K562 (cell line): ENCODE measurements around the gene HNRNPDL.

Source experiments
- CTCF ChIP-seq, 3 experiments: IDR thresholded peaks in 2 of 3; conservative IDR thresholded peaks in 1 of 3; 2 replicates each; pipeline ENCODE4 v1.5.1; 2011 to 2012; ENCODE audit warnings: low read length in 3 of 3, mild to moderate bottlenecking in 3 of 3, control low read depth in 2 of 3, improper control_type of control experiment in 1 of 3, inconsistent platforms in 1 of 3, low read depth in 1 of 3, mixed read lengths in 1 of 3, moderate library complexity in 1 of 3; ENCODE audit not compliant: insufficient read depth in 2 of 3
- DNMT1 ChIP-seq: fragments of 450-650 bp; IDR thresholded peaks from 2 replicates; pipeline ENCODE4 v1.6.1; 2016; ENCODE audit warnings: antibody characterized with exemption, mild to moderate bottlenecking
- EGR1 ChIP-seq: fragments of 450-650 bp; conservative IDR thresholded peaks from 2 replicates; pipeline ENCODE4 v1.6.1; 2017; ENCODE audit warnings: mild to moderate bottlenecking
- EZH2 ChIP-seq: IDR thresholded peaks from 2 replicates; pipeline ENCODE4 v1.6.1; 2012; ENCODE audit warnings: low read depth, mild to moderate bottlenecking, inconsistent platforms, low read length, borderline replicate concordance
- FOXM1 ChIP-seq, 2 experiments: fragments of 450-650 bp in 1 of 2; sonication (generic) in 1 of 2; formaldehyde crosslinking in 1 of 2; IDR thresholded peaks; 2 replicates each; pipeline versions ENCODE4 v1.6.1 to v1.9.0; 2017 to 2022; ENCODE audit warnings: low read depth in 2 of 2, mild to moderate bottlenecking in 2 of 2, missing genetic modification reagents in 1 of 2, moderate library complexity in 1 of 2
- GATAD2A ChIP-seq: fragments of 450-650 bp; IDR thresholded peaks from 2 replicates; pipeline ENCODE4 v1.6.1; 2017
- HNRNPK ChIP-seq: fragments of 200-400 bp; formaldehyde crosslinking; IDR thresholded peaks from one replicate; pipeline ENCODE4 v1.6.1; 2018; ENCODE audit warnings: mild to moderate bottlenecking, low read depth, low read length; ENCODE audit not compliant: poor library complexity, severe bottlenecking
- MAFF ChIP-seq: IDR thresholded peaks from 2 replicates; pipeline ENCODE4 v1.6.1; 2012; ENCODE audit warnings: low read length, improper control_type of control experiment
- NCOR1 ChIP-seq: fragments of 450-650 bp; IDR thresholded peaks from 2 replicates; pipeline ENCODE4 v1.6.1; 2016; ENCODE audit warnings: mild to moderate bottlenecking, moderate library complexity
- RBFOX2 ChIP-seq: fragments of 200-400 bp; formaldehyde crosslinking; IDR thresholded peaks from 2 replicates; pipeline ENCODE4 v1.6.1; 2017; ENCODE audit warnings: low read depth, mild to moderate bottlenecking, low read length, moderate library complexity
- TFAP4 ChIP-seq: sonication (generic); formaldehyde crosslinking; IDR thresholded peaks from 2 replicates; pipeline ENCODE4 v1.8.0; 2022; ENCODE audit warnings: missing genetic modification reagents, mild to moderate bottlenecking, moderate library complexity, borderline replicate concordance
- ZNF511 ChIP-seq: sonication (generic); formaldehyde crosslinking; IDR thresholded peaks from 2 replicates; pipeline ENCODE4 v1.8.0; 2022; ENCODE audit warnings: mild to moderate bottlenecking, missing genetic modification reagents

- no peak for TF ChIP-seq EZH2
- no peak for TF ChIP-seq FOXM1 (IDR thresholded peaks at IDR 0.05; ENCODE audit: low read depth)
- no peak for TF ChIP-seq FOXM1 (CRISPR knock-in tag; IDR thresholded peaks at IDR 0.05; ENCODE audit: low read depth)
- no peak for TF ChIP-seq TFAP4 (CRISPR knock-in tag)
- TF ChIP-seq CTCF (IDR thresholded peaks at IDR 0.05 in 2 of 3, conservative IDR thresholded peaks at IDR 0.05 in 1 of 3; ENCODE audit: insufficient read depth in 2 of 3, low read depth in 1 of 3, low read length in 3 of 3): no peak
- no peak for TF ChIP-seq NCOR1
- TF ChIP-seq MAFF: no peak
- no peak for TF ChIP-seq EGR1
- no peak for TF ChIP-seq ZNF511 (CRISPR knock-in tag)
- TF ChIP-seq GATAD2A: no peak
- TF ChIP-seq DNMT1: no peak
- no peak for TF ChIP-seq HNRNPK
- TF ChIP-seq RBFOX2: no peak
Observed at GRCh38 chr4:82439088-82439487, 8.8 kb upstream of the HNRNPDL start.
